ENCODE results near the gene MAVS.

The MAVS gene

DNA sequence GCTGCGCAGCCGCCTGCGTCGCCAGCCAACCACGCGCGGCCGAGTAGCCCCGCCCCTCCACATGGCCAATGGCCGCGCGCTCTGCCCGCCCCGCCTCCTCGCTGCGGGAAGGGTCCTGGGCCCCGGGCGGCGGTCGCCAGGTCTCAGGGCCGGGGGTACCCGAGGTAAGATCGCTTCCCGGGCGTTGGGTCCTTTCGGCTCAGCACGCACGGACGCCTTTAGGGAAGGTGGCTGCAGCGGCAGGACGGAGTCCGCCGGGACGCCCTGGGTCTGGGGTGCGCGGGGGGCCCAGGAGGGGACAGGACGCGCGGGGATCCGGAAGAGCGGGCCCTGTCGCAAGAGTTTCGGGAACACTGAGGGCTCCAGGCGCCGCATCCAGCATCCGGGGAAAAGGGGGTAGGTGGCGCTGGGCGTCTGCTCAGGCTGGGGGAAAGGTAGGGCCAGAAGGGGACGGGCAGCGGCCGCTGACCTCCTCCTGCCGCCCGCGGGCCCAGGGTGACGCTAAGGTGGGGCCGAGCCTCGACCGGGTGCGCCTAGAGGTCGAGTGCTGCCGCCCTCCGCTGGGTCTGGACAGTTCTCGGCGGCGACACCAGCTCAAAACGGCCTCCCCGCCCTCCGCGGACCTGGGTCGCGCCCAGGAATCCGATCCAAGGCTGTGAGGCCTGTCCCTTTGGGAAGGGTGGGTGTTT is at the start of gene MAVS:
MAVS (plus strand) TSS at position 95 of the 689 bp plus-strand sequence. CDS start 7,791 bp downstream, outside the sequence.
- DNase-seq = peak; percentile 93

DNA sequence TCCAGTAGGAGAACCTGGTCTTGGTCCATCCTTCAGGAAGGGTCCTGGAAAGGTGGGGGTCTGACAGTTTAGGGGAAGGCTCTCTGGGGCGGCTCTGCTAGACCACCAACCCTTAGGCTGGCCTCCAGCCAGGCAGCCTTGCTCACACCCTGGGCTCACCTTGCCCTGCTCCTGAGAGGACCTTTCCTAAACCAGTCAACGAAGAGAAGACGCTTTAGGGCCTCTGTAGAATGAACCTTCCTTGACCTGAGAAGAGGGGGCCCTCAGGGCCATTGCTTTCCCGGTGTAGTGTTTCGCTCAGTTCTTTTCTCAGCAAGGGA is 49.4 kb upstream of the MAVS start:
- no peak for DNase-seq

DNA sequence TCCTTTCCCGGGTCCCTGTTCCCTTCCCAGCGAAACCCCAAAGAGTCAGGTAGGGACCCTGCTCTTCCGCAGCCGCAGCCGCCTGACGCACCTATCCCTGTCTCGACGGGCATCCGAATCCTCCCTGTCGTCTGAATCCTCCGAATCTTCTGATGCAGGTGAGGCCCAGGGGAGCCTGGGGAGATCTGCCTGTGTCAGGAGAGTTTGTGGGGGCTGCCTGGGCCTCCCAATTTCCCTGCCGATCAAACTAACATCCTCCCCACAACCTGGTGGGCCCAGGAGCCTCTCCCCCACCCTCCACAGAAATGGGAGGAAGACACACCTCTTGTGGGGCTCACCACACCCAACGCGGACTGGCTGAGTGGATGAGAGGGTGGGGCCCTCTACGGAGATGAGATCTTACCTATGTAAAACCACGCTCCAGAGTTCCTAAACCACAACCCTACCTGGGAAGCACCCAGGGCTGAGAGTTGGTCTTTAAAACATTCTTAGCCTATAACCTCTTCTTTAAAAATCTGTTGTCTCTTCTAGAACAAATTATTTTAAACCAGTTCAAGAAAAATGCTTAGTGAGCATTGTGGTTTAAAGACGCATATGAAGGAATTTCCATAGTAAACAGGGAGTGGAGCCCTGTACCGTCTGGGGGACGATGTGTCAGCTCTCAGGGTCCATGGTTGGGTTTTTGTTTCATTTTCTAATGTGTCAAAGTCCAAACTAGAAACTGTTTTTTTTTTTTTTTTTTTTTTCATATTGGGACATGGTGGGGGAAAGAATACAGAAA is 48.9 kb upstream of the MAVS start:
- no peak for DNase-seq

DNA sequence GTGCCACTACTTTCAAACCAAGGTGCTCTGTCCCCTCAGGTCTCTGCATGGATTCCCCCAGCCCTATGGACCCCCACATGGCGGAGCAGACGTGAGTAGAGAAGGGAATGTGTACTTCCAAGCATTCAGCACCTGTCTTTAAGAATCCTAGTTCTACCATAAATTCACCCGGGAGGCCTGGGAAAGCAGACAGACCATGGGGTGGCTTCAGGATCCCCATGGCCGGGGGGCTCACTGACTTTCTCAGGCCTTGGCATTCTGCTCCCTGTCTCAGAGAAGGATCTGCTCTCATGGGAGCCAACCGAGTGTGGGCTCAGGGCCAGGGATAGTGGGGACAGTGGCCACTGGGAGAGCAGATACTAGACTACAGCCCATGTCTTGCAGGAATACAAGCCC is 48.3 kb upstream of the MAVS start:
- DNase-seq = peak; percentile 13

DNA sequence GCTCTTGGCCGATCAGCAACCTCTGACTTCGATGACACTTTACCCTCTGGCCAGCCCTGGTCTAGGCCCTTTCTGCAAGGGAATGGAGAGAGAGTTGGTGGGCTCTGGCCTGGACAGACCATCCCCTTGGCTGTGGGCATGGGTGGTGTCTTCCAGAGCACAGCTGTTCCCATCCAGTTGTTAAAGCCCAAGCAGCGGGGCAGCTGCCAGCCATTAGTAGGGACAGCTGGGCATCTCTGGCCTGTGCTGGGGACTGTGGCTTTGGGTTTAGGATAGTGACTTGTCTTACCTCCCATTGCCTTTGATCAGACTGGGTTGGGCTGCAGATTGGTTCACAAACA is 47.8 kb upstream of the MAVS start:
- no peak for DNase-seq

DNA sequence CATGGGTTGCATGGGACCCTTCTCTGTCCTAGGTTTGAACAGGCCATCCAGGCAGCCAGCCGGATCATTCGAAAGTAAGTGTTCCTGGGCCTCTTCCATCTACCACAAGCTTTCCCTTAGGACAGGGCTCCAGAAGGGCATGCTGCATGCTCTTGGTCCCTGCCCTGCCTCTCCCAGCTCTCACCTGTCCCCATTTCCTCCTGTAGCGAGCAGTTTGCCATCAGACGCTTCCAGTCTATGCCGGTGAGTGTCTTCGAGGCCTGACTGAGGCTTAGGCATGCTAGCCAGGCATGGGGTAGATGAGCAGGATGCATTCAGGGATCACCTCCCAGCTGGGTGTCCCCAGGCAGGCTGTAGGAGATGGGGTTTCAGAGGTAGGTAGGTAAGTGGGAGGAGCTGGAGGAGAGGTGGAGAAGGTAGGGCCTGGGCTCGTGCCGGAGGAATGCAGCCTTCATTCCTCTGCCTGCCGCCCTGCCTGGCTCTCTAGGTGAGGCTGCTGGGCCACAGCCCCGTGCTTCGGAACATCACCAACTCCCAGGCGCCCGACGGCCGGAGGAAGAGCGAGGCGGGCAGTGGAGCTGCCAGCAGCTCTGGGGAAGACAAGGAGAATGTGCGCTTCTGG is 46.3 kb upstream of the MAVS start:
- DNase-seq = no peak

DNA sequence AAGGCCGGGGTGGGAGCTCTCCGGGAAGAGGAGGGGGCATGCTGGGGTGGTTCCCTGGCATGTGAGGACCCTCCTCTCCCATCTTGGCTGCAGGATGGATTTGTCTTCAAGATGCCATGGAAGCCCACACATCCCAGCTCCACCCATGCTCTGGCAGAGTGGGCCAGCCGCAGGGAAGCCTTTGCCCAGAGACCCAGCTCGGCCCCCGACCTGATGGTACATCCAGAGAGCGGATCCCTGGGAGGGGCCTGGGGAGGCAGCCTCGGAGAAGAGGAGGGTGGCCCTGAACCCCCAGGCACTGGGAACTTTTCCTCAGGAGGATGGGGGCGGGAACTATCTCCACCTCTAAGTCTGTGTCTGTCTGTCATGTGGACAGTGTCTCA is 45.8 kb upstream of the MAVS start:
- no peak for DNase-seq

DNA sequence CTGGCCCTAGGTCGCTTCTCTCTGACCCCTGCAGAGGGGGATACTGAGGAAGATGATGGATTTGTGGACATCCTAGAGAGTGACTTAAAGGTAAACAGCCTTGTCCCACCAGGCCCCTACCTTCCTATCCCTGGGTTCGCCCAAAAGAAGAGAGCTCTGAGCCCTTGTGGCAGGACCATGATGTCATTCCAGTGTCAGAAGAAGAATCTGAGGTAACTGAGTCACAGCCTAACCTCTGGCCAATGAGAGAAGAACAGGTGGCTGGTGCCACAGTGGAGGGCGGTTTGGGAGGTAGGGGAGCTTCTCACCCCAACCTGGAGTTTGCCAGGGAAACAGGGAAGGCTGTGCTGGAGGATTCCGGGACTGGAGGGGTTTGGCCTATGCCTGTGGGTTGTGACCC is 45.3 kb upstream of the MAVS start:
- no peak for DNase-seq

DNA sequence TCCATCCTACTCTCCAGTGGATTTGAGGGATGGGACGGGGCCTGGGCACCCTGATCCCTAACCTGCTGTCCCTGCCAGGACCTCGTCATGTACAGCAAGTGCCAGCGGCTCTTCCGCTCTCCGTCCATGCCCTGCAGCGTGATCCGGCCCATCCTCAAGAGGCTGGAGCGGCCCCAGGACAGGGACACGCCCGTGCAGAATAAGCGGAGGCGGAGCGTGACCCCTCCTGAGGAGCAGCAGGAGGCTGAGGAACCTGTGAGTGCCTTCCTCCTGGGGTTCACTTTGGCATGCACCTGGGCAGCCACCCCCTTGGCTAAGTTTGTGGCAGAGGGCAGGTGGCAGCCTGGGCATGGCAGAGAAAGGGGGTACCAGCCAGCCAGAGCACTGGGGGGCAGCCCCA is 44.8 kb upstream of the MAVS start:
- no peak for DNase-seq

DNA sequence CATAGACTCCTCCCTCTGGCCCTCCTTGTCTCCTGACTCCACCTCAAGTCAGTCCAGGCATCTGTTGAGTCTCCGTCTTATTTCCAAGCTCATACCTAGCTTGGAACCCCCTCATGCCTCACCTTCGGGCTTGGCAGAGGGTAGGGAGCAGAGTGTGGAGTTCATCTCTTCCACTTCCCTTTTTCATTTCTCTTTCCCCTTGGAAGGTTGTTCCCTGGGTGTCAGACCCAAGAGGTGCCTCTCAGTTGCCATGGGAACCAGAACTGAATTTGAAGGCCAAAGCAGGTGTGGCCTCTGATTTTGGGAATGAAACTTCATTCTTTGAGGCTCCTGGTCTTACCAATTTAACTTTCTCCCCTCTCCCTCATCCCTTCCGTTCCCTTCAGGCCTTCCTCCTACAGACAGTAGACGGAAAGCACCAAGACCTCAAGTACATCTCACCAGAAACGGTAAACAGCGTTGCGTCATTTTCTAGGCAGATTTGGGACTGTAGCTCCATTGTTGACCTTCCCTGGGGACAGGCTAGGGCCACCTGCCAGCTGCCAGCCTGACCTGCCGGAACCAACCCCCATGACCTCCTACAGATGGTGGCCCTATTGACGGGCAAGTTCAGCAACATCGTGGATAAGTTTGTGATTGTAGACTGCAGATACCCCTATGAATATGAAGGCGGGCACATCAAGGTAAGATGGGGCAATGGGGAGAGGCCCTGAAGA is 44.0 kb upstream of the MAVS start:
- DNase-seq = no peak

DNA sequence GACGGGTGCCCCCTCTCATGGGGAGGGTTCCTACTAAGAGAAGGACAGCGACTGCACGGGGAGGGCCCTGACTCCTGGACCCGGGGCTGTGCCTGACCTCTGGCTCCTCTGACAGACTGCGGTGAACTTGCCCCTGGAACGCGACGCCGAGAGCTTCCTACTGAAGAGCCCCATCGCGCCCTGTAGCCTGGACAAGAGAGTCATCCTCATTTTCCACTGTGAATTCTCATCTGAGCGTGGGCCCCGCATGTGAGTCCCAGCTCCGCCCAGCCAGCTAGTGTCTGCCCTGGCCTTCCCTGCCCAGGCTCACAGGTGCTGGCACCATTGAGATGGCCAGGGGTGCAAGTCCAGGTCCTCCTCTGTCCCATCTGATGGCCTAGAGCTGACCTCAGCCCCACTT is 43.3 kb upstream of the MAVS start:
- no peak for DNase-seq

DNA sequence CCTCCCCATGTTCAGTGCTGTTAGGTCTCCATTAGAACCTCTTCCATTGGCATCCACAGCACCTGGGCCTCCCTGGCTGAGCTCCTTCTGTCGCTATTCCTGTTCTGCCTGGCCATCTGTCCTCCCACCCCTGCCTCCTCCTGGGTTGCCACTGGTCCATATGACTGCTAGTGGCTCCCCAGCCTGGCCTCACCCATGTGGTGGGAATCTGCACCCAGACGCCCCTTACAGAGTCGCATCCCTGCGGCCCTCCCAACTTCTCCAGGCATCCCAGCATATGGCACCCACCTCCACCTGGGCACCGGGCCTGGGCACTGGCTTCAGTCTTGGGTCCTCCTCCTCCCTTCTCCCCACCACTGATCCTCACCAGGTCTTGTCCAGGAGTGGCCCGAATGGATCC is 42.8 kb upstream of the MAVS start:
- DNase-seq = no peak

DNA sequence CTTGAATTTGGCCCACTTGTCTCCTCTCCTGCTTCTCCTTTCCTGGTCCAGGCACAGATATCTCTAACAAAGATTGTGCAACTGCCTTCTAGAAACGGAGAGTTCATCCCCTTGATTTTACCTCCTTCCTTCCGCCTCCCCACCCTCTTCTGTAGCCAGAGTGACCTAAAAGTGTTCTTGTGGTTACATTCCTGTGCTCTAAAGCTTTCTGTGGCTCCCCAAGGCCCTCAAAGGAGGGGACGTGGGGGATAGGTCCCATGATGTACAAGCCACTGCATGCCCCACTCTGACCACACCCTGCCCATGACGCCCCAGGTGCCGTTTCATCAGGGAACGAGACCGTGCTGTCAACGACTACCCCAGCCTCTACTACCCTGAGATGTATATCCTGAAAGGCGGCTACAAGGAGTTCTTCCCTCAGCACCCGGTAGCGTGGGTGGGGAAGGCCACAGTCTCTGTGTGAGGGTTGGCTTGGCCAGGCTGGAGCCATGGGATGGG is 42.3 kb upstream of the MAVS start:
- no peak for DNase-seq

DNA sequence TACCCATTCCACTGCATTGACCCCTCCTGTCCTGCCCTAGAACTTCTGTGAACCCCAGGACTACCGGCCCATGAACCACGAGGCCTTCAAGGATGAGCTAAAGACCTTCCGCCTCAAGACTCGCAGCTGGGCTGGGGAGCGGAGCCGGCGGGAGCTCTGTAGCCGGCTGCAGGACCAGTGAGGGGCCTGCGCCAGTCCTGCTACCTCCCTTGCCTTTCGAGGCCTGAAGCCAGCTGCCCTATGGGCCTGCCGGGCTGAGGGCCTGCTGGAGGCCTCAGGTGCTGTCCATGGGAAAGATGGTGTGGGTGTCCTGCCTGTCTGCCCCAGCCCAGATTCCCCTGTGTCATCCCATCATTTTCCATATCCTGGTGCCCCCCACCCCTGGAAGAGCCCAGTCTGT is 41.9 kb upstream of the MAVS start:
- DNase-seq = no peak

DNA sequence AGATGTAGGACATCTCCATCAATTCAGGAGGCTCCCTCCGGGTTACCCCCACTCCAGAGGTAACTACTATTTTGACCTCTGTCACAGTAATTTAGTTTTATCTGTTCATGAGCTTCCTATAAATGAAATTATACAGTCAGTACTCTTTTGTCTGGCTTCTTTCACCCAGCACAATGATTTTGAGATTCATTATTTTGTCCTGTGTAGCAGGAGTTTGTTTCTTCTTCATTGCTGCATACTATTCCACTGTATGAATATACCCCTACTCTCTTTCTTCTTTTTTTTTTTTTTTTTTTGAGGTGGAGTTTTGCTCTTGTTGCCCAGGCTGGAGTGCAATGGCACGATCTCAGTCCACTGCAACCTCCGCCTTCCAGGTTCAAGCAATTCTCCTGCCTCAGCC is 38.1 kb upstream of the MAVS start:
- DNase-seq = no peak

DNA sequence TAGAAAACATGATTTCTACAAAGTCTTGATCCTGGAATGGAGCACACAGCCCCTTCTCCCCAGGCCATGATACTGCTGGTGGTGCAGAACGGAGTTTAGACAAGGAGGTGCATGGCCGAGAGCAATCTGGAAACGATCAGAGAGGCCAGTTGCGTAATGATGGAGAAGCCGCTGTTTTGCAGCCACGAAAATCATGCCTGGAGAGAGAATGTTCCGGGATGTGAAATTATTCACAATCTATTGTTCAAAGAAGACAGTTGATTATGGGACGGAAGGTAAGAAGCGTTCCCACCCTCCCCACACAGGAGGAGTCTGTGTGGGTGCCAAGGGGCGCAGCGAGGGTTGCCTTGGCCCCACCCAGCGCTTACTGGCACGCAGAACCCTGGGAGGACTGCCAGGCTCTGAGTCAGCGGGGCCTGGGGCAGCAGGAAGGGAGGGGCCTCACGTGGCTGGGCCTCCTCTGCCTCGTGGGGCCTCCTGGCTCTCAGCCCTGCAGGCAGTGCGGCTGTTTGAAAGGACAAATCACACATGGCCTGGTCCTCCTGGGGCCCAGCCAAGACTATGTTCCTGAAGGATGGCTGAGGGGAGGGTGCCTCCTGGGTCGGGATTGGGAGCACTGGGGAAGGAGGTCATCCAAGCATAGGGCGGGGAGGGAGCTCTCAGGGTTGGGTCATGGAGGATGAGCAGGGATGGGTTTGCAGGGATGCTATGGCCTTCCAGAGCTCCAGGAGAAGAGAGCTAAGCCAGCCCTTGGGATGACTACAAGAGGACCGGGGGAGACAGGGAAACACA is 35.0 kb upstream of the MAVS start:
- peak; percentile 95 for DNase-seq

DNA sequence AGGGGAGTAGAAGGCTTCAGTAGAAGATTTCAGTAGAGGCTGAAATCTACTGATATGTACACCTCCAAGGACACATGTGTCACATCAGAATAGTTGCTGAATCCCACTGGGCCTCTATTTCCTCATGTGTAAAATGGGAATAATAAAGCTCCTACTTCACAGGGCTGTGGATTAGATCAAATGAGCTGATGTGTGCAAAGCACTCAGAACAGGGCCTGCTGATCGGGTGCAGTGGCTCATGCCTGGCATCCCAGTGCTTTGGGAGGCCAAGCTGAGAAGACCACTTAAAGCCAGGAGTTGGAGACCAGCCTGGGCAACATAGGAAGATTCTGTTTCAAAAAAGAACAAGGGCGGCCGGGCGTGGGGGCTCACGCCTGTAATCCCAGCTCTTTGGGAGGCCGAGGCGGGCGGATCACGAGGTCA is 34.4 kb upstream of the MAVS start:
- DNase-seq = no peak

DNA sequence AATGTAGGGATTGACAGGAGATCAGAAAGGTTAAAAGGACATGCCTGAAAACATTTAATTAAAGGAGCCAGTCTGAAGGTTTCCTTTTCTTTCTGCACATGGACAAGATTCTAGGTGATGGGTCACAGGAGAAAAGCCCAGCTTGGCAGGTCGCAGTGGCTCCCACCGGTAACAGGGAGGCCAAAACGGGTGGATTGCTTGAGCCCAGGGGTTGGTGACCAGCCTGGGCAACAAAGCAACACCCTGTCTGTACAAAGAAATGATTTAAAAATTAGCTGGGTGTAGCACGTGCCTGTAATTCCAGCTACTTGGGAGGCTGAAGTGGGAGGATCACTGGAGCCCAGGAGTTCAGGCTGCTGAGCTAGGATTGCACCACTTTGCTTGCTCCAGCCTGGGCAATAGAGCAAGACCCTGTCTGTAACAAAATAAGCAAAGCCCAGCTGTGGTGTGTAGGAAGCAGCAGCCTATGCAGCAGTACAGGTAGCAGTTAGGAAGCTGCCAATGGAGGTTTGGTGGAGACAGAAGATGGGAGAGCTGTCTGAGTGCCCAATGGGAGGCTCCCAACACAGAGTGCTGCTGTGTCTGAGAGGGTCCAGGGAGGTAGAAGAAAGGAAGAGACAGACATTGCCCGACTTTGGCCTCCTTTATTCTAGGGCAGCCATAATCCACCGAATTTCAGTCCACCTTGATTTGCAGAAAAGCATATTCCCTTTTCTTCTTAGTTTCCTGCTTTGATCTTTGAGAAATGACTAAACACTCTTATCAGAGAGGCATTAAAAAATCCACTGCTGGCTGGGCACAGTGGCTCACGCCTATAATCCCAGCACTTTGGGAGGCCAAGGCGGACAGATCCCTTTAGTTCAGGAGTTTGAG is 33.4 kb upstream of the MAVS start:
- no peak for DNase-seq

DNA sequence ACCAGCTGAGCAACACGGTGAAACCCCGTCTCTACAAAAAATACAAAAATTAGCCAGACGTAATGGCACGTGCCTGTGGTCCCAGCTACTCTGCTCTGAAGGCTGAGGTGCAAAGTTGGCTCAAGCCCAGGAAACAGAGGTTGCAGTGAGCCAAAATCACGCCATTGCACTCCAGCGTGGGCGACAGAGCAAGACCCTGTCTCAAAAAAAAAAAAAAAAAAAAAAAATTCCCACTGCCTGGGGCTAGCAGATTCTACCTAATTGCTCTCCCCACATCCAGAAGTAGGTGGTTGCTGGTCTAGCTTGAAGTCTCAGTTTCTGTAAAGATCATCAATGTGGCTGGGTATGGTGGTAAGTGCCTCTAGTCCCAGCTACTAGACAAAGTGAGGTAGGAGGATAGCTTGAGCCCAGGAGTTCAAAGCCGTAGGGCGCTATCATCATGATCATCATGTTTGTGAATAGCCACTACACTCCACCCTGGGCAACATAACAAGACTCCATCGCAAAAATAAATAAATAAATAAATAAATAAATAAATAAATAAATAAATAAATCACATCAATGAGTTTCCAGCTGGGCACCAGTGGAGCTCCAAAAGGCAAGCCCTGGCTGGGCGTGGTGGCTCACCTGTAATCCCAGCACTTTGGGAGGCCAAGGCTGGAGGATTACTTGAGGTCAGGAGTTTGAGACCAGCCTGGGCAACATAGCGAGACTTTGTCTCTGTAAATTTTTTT is 32.6 kb upstream of the MAVS start:
- DNase-seq = no peak

DNA sequence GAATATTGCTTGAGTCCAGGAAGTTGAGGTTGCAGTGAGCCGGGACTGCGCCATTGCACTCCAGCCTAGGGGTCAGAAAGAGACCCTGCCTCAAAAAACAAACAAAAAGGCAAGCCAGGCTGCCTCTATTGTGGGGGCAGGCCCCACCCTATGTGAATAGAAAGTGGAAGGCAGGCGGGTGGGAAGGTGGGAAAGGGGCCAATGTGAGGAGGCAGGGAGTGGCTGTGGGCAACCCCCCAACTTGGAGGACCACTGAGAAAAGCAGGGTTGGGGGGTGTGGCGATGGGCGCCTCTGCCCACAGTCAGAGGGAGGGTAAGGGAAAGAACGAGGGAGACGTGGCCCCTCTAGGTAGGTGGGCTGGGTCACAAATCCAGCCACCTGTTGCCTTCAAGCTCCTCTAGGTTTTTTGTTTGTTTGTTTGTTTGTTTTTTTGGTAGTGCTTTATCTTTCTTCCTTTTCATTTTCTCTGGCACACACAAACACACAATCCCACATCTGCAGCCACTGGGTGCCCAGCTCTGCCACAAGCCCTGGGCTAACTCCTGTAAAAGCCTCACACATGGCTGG is 31.6 kb upstream of the MAVS start:
- DNase-seq = no peak

All from midbrain (tissue), 1 donor.